ENCODE data around the gene PCDH15. TPM values are rescaled to one million over a fixed set of nuclear protein-coding genes. Genes with fewer than 3 reads are reported as not detected.

PCDH15 gene
- total and polyA plus RNA-seq, 3 donors from 2014 or later, result 1.7 to 3.2 (median 2.8) TPM

- Histone ChIP-seq H3K4me1 (no peaks in the 10 kb centered on the region), H3K27me3 (no peaks in the 10 kb centered on the region), H3K27ac (no peak overlapping the region), H3K36me3 (ENCODE audit: low read depth, missing control alignments) (no peaks in the 10 kb centered on the region), H3K9me3 (no peaks in the 10 kb centered on the region), H3K4me3 (no peak overlapping the region)
- WGBS, 2 donors, result 75 to 76% methylated on average over 4 of the region's 4 CpGs
- intact Hi-C loops (cut with DNase I; ENCODE audit: low total_unique reads), result no loop called here
- TF ChIP-seq POLR2A (IDR thresholded peaks at IDR 0.05), result no peak
- no peak for TF ChIP-seq CTCF (IDR thresholded peaks at IDR 0.05)
- no peak for DNase-seq
These were observed 566.2 kb downstream of the PCDH15 start for GRCh38 chr10:54234832-54235231.

GRCh38 chr10:54203401-54203800 lies 597.6 kb downstream of the PCDH15 start:
- Histone ChIP-seq H3K27me3 (no peaks in the 10 kb centered on the region), H3K27ac (no peak overlapping the region), H3K4me1 (no peaks in the 10 kb centered on the region), H3K4me3 (no peak overlapping the region), H3K9me3 (no peaks in the 10 kb centered on the region), H3K36me3 (ENCODE audit: low read depth, missing control alignments) (no peaks in the 10 kb centered on the region)
- TF ChIP-seq POLR2A (IDR thresholded peaks at IDR 0.05) (no peak), CTCF (IDR thresholded peaks at IDR 0.05) (no peak)
- no peak for DNase-seq
- intact Hi-C loops (cut with DNase I; ENCODE audit: low total_unique reads), result no loop called here
- WGBS, 2 donors, result 88 to 95% methylated on average over 2 of the region's 2 CpGs

- no peaks in the 10 kb centered on the region for H3K27me3 ChIP-seq
- TF ChIP-seq CTCF (IDR thresholded peaks at IDR 0.05) (no peak), POLR2A (IDR thresholded peaks at IDR 0.05) (no peak)
- no peak overlapping the region for H3K4me3 ChIP-seq
- no peaks in the 10 kb centered on the region for H3K9me3 ChIP-seq
- 19 to 32% methylated on average over 3 of the region's 3 CpGs for WGBS, 2 donors
- no peak overlapping the region for H3K27ac ChIP-seq
- no peak for DNase-seq
- no peaks in the 10 kb centered on the region for H3K4me1 ChIP-seq
- intact Hi-C loops (cut with DNase I; ENCODE audit: low total_unique reads), result loop anchor here (10.0 kb wide), 1 partner anchor 423 kb away; no protein-coding TSS in a partner anchor
- H3K36me3 ChIP-seq (ENCODE audit: low read depth, missing control alignments), result no peaks in the 10 kb centered on the region
These were observed 603.0 kb downstream of the PCDH15 start for GRCh38 chr10:54198051-54198450.

- no peaks in the 10 kb centered on the region for H3K9me3 ChIP-seq
These were observed 606.2 kb downstream of the PCDH15 start for GRCh38 chr10:54194806-54195205.

More at GRCh38 chr10:54194806-54195205, 606.2 kb downstream of the PCDH15 start:
- H3K36me3 ChIP-seq (ENCODE audit: low read depth, missing control alignments), result no peaks in the 10 kb centered on the region
- no peak overlapping the region for H3K4me3 ChIP-seq
- no peak overlapping the region for H3K27ac ChIP-seq
- DNase-seq, result no peak
- TF ChIP-seq CTCF (IDR thresholded peaks at IDR 0.05), result no peak
- no peak for TF ChIP-seq POLR2A (IDR thresholded peaks at IDR 0.05)
- H3K27me3 ChIP-seq, result no peaks in the 10 kb centered on the region
- no peaks in the 10 kb centered on the region for H3K4me1 ChIP-seq
- intact Hi-C loops (cut with DNase I; ENCODE audit: low total_unique reads), result loop anchor here (10.0 kb wide), 1 partner anchor 420 kb away; no protein-coding TSS in a partner anchor

All from testis (tissue), 3 donors.